Left renal cortex interstitium (tissue), 4 donors: ENCODE results near the gene C7. TPM values are rescaled to one million over a fixed set of nuclear protein-coding genes. Genes with fewer than 3 reads are reported as not detected.

Source experiments
- DNase-seq, 4 donors: peaks; one replicate each; pipeline ENCODE4 v3.0.0-alpha.2; 2013; ENCODE audit warnings: low read depth in 4 of 4, low spot score in 2 of 4, missing footprints in 1 of 4
- polyA plus RNA-seq, 4 donors: library from polyadenylated mRNA; unstranded; fragments of 120-200 nt; gene quantifications; one replicate each; pipeline ENCODE4 v1.2.1, GENCODE V29; 2013; ENCODE audit not compliant: insufficient read length in 4 of 4

The C7 gene
- polyA plus RNA-seq, 4 donors, result 125 to 241 (median 179) TPM

GRCh38 chr5:40915341-40915926, 6.1 kb downstream of the C7 start:
- no peak for DNase-seq

- DNase-seq, result no peak
Measured at GRCh38 chr5:40916226-40916625, 6.9 kb downstream of the C7 start.

GRCh38 chr5:40928886-40929448, 19.7 kb downstream of the C7 start:
- DNase-seq, result no peak

- no peak for DNase-seq
Measured at GRCh38 chr5:40932766-40933165, 23.5 kb downstream of the C7 start.

GRCh38 chr5:40937075-40937474, 27.8 kb downstream of the C7 start:
- DNase-seq, result no peak

- DNase-seq, result no peak
Measured at GRCh38 chr5:40939753-40940152, 30.5 kb downstream of the C7 start.

- DNase-seq, result no peak
Measured at GRCh38 chr5:40945111-40945510, 35.8 kb downstream of the C7 start.

GRCh38 chr5:40955313-40955712, 46.0 kb downstream of the C7 start:
- DNase-seq, result no peak

GRCh38 chr5:40957048-40957447, 47.8 kb downstream of the C7 start:
- no peak for DNase-seq

GRCh38 chr5:40958811-40959210, 49.5 kb downstream of the C7 start:
- no peak for DNase-seq

- DNase-seq, result no peak
Measured at GRCh38 chr5:40960037-40960436, 50.7 kb downstream of the C7 start.

GRCh38 chr5:40962207-40962955, 53.1 kb downstream of the C7 start:
- DNase-seq, result no peak

GRCh38 chr5:40972434-40972833, 63.1 kb downstream of the C7 start:
- DNase-seq, result no peak

- no peak for DNase-seq
Measured at GRCh38 chr5:40973364-40974004, 64.2 kb downstream of the C7 start.

GRCh38 chr5:40976041-40976440, 66.7 kb downstream of the C7 start:
- DNase-seq, result no peak

GRCh38 chr5:40976836-40977235, 67.5 kb downstream of the C7 start:
- no peak for DNase-seq

GRCh38 chr5:40981420-40981819, 72.1 kb downstream of the C7 start:
- DNase-seq, result no peak

GRCh38 chr5:40983781-40984180, 74.5 kb downstream of the C7 start:
- DNase-seq, result no peak

GRCh38 chr5:40984884-40985283, 75.6 kb downstream of the C7 start:
- DNase-seq, result no peak

GRCh38 chr5:40985501-40985900, 76.2 kb downstream of the C7 start:
- no peak for DNase-seq

GRCh38 chr5:40986666-40987065, 77.4 kb downstream of the C7 start:
- no peak for DNase-seq

- DNase-seq, result no peak
Measured at GRCh38 chr5:40987349-40987748, 78.1 kb downstream of the C7 start.
